ENCODE measurements around the gene INPP4A.
"Not testable (repeated sequence)": the region's sequence is repeated elsewhere in the genome, so short reads cannot be mapped to it uniquely, and the experiment has no call there.

INPP4A gene

DNA sequence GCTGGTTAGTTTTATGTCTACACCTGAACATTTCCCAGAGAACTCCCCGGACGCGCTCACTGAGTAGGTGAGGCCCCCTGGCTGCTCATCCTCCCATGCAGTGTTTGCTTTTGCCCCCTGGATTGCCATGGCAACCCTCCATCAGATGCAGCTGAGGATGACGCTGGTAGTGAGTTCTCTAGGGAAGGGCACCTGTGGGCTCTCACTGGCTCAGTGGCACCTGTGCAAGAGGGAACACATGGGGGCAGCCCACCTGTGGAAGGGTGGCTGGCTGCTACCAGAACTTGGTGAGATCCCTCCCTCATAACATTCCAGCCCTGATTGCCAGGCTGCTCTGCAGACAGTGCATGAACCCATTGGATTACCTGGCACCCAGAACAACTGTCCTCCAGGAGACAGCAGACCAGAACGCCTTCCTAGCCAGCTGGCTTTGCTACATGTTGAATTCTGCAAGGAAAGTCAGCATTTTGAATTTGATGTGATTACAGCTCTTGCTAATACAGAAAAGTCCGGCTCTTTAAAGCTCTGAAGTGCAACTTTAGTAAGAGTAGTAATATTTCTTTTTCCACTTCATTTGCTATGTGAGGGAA, 142.0 kb downstream of the INPP4A start:
- DNase-seq (ENCODE audit: low read depth in 2 of 2): no peak

DNA sequence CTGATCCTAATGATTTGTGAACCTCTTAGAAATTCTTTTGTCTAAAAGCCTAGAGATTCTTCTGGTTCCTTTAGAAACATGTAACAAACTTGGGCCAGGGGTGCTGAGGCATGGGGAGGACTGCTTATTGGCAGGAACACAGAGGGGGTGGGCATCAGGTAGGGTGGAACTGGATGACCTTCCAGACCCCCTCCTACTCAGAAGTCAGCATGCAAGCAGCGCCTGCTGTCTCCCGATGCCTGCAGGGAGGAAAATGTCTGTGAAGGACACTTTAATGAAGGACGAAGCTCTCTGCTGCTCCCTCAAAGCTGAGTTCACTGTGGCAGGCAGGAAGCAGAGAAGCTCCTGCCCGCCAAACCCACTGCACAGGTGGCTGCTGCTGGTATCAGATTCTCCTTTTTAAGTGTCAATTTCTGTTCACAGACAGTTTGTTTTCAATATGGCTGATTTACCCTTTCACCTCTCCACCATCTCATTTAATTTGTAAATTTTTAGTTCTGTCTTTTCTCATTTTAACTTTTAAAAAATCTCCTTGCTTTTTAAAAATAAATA, 144.3 kb downstream of the INPP4A start:
- DNase-seq (ENCODE audit: low read depth in 2 of 2): no peak

DNA sequence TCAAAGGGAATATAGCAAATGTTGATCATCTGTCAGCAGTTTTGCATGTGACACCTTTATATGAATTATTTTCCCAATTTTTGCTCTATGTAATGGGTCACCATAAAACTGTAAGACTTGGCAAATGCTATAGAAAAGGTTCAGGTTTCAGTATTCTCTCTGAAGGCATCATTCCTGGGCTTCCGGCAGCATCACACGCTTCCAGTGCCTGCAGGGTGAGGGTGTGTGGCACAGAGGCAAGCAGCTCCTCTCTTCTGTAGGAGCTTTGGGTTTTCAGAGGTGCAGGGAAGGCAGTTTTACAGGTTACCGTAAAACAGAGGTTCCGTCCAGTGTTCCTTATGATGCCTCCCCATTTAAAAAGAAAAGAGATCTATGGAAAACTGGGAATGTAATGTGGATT, 144.8 kb downstream of the INPP4A start:
- no peak for DNase-seq (ENCODE audit: low read depth in 2 of 2)

DNA sequence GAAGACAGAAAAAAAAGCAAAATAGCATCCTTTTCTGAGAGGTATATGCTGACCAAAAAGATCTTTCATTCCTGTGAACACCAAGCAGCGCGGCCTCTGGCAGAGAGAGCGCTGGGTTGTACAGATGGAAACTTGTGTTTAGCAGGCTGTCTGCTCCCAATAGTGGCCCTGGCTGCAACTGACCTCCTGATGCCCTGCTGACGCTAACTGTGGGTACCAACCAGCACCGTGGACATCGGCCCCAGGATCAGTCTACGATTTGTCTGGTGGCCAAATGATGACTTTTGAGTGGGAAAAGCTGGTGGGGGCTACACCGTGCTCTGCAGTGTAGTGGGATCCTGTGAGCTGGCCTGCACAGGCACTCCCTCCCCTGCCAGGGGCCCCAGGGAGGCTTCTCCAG, 147.9 kb downstream of the INPP4A start:
- no peak for DNase-seq (ENCODE audit: low read depth in 2 of 2)

DNA sequence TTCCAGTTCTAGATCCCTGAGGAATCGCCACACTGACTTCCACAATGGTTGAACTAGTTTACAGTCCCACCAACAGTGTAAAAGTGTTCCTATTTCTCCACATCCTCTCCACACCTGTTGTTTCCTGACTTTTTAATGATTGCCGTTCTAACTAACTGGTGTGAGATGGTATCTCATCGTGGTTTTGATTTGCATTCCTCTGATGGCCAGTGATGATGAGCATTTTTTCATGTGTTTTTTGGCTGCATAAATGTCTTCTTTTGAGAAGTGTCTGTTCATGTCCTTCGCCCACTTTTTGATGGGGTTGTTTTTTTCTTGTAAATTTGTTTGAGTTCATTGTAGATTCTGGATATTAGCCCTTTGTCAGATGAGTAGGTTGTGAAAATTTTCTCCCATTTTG, 150.0 kb downstream of the INPP4A start:
- not testable (repeated sequence) for DNase-seq (ENCODE audit: low read depth in 2 of 2)

DNA sequence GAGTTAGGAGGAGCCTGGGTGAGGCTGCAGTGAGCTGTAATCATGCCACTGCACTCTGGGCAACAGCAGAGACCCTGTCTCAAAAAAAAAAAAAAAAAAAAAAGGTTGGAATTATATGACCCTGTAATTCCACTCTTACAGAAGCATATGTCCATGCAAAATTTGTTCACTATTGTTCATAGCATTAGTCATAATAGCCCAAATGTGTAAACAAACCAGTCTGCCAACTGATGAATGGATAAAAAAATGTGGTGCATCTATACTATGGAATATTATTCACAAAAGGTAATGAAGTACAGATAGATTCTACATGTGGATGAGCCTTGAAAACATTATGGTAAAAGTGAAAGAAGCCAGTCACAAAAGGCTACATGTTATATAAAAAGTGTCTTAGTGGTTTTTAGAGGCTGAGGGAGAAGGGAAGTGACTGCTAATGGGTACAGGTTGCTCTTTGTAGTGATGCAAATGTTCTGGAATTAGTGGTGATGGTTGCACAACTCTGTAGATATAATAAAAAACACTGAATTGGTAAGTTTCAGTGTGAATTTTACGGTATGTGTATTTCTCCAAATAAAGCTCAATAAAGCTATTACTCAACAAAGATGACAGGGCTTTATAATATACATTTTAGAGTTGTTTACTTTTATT, 154.2 kb downstream of the INPP4A start:
- no peak for DNase-seq (ENCODE audit: low read depth in 2 of 2)

DNA sequence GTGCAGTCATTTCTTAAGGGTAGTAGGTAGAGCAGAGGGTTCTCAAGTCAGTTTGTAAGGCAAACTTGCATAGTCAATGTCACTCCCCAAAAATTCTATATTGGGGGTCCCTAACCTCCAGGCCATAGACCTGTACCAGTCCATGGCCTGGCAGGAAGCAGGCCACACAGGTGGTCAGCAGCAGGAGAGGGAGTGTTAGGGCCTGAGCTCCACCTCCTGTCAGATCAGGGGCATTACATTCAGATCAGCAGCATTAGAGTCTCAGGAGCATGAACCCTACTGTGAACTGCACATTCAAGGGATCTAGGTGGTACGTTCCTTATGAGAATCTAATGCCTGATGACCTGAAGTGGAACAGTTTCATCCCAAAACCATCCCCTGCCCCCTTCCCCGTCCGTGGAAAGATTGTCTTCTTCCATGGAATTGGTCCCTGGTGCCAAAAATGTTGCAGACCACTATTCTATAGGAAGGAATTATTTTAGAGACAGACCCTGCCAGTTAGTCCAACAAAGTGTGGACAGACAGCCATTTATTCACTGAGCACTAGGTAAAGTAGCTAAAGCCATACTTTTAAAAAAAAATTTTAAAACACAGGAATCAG, 157.0 kb downstream of the INPP4A start:
- DNase-seq (ENCODE audit: low read depth in 2 of 2): no peak

DNA sequence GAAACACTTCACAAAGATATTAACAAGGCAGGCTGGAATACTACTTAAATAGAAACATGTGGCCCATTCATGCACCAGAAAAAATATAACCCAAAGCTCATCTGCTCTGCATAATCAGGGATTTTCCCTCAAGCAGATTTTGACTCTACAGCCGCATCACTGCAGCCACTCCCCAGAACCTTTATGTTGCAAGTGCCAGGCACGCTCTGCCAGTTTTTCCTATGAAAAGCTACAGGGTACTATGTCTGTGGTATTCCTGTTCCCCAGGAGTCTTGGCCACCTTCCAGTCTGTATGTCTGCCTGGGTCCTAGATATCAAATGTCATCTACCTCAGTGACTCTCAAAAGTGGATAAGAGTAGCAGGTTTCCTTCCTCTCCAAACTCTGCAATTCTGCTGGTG, 159.9 kb downstream of the INPP4A start:
- no peak for DNase-seq (ENCODE audit: low read depth in 2 of 2)

DNA sequence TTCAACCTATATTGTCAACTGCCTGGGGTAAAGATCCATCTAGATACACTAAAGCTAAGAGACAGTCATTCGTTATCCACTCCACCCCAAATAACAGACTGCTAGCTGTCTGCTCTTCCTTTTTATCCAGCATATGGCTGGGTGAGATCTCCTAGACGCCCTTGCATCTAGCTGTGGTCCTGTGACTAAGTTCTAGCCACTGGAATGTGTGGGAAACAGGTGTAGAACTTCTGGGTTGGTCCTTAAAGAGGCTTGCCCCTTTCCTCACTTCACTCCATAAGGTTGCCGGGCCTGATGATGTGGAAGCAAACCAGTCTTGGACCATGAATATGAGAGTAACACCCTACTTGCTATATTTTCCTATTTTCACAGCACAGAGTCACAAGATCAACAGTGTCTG, 160.4 kb downstream of the INPP4A start:
- DNase-seq (ENCODE audit: low read depth in 2 of 2): no peak

DNA sequence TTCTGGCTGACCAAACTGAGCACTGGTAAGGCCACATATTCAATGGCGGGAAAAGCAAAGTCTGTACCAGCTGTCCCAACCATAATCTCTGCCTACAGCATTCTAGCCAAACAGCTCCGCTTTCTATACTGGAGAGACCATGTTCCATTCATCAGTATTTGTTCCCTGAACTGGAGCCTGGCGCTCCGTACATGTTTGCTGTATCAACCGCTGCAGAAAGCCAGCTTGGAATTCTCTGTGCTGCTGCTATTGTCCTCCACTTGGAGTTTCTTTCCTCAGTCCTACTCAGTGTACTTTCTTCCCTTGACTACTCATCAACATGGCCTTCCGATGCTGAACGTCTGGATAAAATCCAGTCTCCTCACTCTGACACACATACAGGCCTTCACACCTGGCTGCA, 161.8 kb downstream of the INPP4A start:
- DNase-seq (ENCODE audit: low read depth in 2 of 2): no peak

DNA sequence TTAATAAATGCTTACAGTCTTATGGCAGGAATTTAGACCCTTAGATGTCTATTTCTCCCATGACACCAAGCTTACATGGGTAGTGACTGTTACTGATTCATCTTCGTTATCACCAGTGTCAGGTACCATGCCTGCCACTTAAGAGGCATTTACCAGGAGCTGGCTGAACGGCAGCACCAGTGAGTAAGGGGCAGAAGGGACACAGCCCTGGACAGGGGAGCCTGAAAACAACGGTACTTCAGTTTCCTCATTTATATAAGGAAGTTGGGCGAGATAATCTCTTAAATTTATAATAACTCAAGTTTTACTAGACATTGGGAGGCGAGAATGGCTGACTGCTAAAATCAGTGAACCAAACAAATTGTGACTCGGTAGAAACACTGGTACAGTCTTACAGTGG, 162.4 kb downstream of the INPP4A start:
- DNase-seq (ENCODE audit: low read depth in 2 of 2): no peak

DNA sequence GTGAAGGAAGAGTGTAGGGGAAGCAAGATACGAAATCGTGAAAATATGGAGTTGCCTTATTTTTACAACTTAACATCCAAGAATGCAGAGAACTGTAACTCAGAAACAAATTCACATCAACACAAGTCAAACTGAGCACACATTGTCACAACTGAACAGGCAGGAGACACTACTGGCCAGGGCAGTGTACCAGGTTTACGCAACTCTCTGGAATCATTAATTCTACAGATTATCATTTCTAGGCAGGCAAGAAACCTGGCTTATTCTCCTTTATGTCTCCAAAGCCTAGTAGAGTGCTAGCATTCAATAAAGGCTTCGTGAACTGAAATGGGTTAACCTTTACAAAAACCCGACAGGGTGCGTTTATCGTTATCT, 163.1 kb downstream of the INPP4A start:
- no peak for DNase-seq (ENCODE audit: low read depth in 2 of 2)

DNA sequence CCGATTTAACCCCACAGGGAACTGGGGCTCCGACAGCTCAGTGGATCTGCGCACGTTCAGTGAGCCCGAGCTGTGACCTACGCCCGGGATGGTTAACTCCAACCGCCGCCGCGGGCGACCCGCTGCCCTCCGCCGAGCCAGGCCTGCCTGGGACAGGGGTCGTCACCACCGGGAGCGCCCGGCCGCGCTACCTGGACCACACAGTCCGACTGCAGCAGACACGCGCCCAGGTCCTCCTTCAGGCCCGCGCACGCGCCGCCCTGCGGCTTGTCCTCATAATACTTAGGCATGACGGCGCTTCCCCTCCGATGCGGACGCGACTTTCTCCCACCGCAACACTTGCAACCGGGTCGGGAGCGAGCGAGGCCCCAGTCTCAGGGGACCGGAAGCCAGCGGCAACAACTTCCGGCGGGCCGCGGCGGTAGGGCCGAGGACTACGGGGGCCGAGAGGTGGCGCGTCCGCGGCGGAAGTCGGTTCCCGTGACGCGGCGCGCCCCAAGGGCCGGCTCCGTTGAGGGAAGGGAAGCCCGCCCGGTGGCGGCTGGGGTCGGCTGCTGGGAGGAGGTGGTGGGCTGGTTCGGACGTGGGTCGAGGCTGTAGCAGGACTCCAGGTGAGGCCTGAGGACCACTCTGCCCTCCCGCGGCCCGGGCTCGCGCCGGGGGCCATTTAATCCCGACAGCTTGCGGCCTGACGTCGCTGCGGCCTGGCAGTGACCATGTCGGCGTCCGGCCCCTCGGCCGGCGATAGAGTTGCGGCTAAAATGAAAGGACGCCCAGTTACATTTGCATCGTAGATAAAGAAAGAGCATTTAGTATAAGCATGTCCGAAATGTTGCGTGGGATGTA, 163.7 kb downstream of the INPP4A start, which contains the start of the genes COA5 and UNC50:
Gene COA5, minus strand, starts transcription at position 397 of the 846 bp plus-strand sequence. Its CDS starts 107 bp downstream, at position 290.
Gene UNC50, plus strand, starts transcription at position 474 of the 846 bp plus-strand sequence. CDS start 1,171 bp downstream, outside the sequence.
- DNase-seq (ENCODE audit: low read depth in 2 of 2): peak; percentile 76 to 82

DNA sequence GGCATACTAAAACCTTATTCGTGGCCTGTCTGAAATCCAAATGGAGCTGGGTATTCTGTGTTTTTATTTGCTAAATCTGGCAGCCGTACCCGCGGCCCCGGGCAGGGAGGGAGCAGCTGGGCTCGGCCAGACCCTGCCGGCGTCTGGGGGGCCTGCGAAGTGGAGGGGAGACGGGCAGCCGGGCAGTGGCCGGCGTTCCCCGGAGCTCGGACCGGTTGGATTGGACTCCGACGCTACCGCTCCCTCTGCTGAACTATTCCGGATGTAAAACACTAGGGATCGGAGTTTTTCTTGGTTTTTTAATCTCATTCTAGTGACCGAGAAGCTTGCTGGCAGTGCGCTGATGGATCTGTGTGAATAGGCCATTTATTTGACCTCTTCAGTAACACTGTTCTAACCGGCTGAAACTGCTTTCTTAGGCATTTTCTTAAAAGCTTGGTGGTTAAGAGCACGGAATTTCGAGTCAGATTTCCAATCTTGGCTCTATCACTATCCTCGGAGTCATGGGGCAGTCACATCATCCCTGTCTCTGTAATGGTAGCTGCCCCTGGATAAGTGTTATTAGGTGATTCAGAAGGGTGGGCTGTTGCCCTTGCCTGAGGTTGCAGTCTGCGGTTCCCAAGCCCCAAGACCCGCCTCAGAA, 164.4 kb downstream of the INPP4A start:
- no peak for DNase-seq (ENCODE audit: low read depth in 2 of 2)

DNA sequence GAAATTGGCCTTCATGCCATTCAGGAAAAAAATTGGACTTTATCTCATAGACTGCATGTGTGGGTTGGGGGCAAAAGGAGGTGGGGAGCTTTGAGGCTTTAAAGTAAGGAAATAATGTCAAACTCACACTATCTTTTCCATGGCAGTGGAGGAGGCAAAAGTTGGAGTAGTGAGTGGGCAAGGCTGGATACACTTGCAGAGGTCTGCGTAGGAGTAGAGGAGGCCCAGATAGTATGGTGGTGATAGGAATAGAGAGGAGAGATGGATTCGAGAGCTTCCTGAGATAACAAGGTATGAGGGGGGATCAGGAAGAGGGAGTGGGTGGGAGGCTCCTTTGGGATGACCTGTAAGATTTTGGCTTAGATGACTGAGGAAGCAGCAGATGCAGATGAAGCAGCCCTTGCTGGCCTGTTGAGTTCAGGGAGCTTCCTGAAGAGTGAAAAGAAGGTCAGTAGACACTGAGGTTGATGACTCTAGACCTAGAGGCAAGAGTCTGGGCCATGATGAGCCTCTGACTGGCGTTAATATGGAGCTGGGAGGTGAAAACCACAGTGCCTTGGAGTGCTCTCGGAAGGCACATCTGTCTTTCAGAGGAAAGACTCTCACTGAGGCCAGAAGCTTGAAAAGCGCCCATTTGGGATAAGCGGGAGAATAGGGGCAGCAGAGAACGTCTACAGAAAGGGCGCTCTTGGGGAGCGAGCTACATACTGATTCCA, 169.5 kb downstream of the INPP4A start:
- DNase-seq (ENCODE audit: low read depth in 2 of 2): no peak

DNA sequence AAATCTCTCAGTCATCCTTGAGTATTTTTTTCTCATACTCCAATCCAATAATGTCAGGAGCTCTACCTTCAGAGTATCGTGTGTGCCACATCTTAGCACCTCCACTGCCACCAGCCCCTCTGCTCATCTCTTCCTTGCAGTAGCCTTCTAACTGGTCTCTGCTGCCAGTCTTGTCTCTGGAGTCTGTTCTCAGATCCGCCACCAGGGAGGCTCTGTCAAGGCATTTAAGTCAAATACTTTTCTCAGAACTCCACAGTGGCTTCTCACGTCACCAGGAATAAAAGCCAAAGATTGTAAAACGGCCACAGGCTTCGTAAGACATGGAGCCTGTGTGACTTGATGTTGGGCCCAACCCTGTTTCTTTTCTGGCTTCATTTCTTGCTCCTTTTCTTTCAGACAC, 170.8 kb downstream of the INPP4A start:
- no peak for DNase-seq (ENCODE audit: low read depth in 2 of 2)

DNA sequence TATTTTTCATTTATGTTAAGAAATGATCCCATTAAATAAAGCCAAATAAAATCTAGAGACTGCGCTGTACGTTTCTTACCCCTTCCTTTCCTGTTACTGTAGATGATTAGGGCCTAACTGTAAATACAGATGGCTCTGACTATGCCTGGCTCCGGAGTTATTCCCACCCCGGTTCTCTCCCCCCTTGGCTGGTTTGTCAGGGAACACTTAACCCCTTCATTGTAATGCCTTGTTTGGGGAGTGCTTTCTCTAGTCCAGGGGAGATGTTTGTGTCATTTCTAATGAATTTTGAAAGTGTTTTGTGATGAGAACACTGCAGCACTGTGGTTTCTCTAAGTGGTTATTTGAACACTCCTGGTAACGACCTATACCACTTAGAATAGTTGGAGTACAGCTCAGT, 172.5 kb downstream of the INPP4A start:
- DNase-seq (ENCODE audit: low read depth in 2 of 2): no peak

DNA sequence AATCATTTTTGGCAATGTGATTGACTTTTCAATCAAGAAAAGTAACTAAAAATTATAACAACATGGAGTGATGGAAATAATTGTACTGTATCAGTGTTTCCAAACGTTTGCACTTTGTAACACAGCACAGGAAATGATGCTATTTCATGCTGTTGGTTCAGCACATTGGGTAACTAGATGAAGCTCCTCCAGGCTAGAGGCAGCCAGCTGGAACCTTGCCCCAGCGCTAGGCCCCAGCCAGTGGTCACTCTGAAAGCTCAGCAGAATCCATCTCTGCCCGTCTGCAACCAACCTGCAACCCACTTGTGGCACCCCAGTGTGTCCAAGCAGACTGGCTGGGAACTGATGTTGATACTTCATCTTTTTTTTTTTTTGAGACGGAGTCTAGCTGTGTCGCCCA, 179.0 kb downstream of the INPP4A start:
- DNase-seq (ENCODE audit: low read depth in 2 of 2): no peak

DNA sequence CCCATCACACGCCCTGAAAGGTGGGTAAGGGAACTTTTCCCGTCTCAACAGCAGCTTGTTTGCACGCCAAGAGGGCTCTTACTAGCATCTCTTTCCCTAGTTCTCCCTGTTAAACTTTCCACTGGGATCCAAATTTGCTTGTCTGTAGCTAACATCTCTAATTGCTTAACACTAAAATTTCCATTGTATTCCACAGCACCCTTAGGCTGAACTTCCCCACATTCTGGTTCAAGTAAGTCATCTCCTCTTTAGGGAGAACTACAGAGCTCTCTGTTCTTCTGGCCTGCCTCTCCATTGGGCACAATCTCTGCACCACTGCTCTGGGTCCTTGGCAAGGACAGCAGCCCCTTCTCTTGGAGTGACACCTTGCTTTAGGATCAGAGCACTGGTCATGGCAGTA, 187.7 kb downstream of the INPP4A start:
- DNase-seq (ENCODE audit: low read depth in 2 of 2): no peak

DNA sequence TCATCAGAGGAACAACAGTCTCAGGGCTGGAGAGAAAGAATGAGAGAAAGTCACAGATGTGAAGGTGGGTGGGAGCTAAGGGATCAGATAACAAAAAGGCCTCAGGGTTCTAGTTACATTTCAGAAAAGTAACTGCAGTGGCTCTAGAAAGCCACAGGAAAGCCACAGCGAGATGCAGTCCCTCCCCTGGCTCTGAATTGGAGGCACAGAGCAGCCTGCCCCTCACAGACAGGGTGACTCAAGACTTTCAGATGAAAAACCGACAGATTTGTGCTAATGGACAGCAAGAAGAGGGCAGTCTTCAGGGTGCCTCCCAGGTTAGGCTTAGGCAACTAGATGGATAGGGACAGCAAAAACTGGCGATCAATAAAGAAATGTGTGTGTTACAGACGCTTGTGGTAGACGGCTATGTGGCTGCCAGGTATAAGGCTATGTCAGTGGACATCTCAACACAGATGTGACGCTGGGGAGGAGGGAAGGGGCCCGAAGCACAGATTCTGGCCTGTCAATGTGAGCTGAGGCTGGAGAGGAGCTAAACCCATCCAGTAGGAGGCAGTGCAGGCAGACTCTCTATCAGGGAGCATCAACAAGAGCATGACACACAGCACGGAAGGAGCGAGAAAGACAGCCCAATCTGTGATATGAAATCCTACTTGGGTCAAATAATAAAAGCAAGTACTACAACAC, 189.9 kb downstream of the INPP4A start:
- DNase-seq (ENCODE audit: low read depth in 2 of 2): no peak

Measured in stimulated activated CD4-positive, alpha-beta T cell treated with anti-CD3 and anti-CD28 coated beads, Interleukin-1b, Interleukin-23, amount 100 ng/mL, for 1 hour (primary cell).